VCaP (cell line): ENCODE measurements around the gene ST3GAL3.

Source experiments
- H3K27ac ChIP-seq: fragments of 450-650 bp; 2 replicates; pipeline ENCODE4 v1.5.1; 2017
- TF ChIP-seq, protein P1 (sequence below): fragments of 450-650 bp; conservative IDR thresholded peaks from 2 replicates; pipeline ENCODE4 v1.5.1; 2017; ENCODE audit warnings: mild to moderate bottlenecking, moderate library complexity

Gene ST3GAL3

GRCh38 chr1:43835082-43836021 lies 128.0 kb downstream of the ST3GAL3 start:
- no peak overlapping the region for H3K27ac ChIP-seq

GRCh38 chr1:43836267-43836951 lies 129.1 kb downstream of the ST3GAL3 start:
- TF ChIP-seq, protein P1, sequence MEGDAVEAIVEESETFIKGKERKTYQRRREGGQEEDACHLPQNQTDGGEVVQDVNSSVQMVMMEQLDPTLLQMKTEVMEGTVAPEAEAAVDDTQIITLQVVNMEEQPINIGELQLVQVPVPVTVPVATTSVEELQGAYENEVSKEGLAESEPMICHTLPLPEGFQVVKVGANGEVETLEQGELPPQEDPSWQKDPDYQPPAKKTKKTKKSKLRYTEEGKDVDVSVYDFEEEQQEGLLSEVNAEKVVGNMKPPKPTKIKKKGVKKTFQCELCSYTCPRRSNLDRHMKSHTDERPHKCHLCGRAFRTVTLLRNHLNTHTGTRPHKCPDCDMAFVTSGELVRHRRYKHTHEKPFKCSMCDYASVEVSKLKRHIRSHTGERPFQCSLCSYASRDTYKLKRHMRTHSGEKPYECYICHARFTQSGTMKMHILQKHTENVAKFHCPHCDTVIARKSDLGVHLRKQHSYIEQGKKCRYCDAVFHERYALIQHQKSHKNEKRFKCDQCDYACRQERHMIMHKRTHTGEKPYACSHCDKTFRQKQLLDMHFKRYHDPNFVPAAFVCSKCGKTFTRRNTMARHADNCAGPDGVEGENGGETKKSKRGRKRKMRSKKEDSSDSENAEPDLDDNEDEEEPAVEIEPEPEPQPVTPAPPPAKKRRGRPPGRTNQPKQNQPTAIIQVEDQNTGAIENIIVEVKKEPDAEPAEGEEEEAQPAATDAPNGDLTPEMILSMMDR: no peak
- no peak overlapping the region for H3K27ac ChIP-seq

More at GRCh38 chr1:43835082-43836021, 128.0 kb downstream of the ST3GAL3 start:
- TF ChIP-seq, protein P1: no peak

DNA sequence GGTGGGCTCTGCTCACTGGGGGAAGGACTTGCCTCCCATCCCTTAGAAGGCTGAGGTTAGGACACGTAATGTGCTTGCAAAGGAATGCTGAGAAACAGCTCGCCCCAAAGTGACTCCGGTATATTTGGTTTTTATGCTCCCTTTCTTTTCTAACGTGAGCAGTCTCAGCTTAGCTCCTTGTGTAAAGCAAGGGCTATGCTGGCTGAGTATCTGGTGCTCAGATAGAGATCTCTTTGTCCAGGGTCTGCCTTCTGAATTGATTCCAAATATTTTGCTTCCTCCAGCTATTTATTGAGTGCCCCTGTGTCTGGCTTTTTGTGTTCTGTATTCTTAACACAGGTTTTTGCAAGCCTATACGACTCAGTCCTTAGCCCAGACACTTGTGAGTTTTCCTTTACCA lies 131.7 kb downstream of the ST3GAL3 start:
- H3K27ac ChIP-seq: no peak overlapping the region
- TF ChIP-seq, protein P1: no peak

DNA sequence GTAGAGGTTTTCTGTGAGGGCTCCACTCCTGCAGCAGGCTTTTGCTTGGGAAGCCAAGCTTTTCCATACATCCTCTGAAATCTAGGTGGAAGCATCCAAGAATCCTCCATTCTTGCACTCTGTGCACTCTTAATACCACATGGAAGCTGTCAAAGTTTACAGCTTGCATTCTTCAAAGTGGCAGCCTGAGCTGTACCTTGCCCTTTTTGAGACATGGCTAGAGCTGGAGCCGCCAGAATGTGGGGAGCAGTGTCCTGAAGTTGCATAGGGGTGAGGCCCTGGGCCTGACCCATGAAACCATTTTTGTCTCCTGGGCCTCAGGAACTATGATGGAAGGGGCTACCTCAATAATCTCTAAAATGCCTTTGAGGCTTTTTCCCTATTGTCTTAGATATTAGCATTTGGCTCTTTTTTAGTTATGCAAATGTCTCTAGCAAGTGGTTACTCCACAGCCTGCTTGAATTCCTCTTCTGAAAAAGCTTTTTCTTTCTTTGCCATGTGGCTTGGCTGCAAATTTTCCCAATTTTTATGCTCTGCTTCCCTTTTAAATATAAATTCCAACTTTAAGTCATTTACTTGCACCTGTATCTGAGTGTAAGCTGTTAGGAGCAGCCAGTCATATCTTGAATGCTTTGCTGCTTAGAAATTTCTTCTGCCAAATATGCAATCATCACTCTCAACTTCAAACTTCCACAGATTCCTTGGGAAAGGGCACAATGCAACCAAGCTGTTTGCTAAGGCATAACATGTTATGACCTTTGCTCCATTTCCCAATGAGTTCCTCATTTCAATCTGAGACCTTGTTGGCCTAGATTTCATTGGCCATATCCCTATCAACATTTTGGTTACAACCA lies 134.2 kb downstream of the ST3GAL3 start:
- no peak overlapping the region for H3K27ac ChIP-seq
- TF ChIP-seq, protein P1: no peak

DNA sequence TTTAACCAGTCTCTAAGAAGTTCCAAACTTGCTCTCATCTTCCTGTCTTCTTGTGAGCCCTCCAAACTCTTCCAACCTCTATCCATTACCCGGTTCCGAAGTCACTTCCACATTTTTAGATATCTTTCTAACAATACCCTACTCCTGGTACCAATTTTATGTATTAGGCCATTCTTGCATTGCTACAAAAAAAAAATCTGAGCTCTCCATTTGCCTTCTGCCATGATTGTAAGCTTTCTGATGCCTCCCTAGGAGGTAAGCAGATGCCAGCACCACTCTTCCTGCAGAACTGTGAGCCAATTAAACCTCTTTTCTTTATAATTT lies 134.8 kb downstream of the ST3GAL3 start:
- TF ChIP-seq, protein P1: no peak

GRCh38 chr1:43843684-43844083 lies 136.3 kb downstream of the ST3GAL3 start:
- TF ChIP-seq, protein P1: peak; percentile 26
- H3K27ac ChIP-seq: no peak overlapping the region

More for the DNA sequence above, 134.8 kb downstream of the ST3GAL3 start:
- H3K27ac ChIP-seq: no peak overlapping the region

GRCh38 chr1:43844114-43844513 lies 136.8 kb downstream of the ST3GAL3 start:
- H3K27ac ChIP-seq: no peak overlapping the region
- TF ChIP-seq, protein P1: no peak
